Activated CD4-positive, alpha-beta memory T cell treated with anti-CD3 and anti-CD28 coated beads for 36 hours (primary cell): ENCODE data around the gene DNASE1L3. TPM values are rescaled to one million over a fixed set of nuclear protein-coding genes. Genes with fewer than 3 reads are reported as not detected.
"Not testable (repeated sequence)": the region's sequence is repeated elsewhere in the genome, so short reads cannot be mapped to it uniquely, and the experiment has no call there.

Experiments used
- CTCF ChIA-PET: fragments of 350-600 bp; sonication (Branson Sonifier 250); formaldehyde crosslinking; loops from one replicate; lab custom pipeline; 2021; ENCODE audit warnings: antibody characterized with exemption, inconsistent platforms; lab: Charles Lee
- POLR2A ChIA-PET: fragments of 350-600 bp; sonication (Branson Sonifier 250); formaldehyde crosslinking; loops from one replicate; lab custom pipeline; 2021; ENCODE audit warnings: antibody characterized with exemption; lab: Charles Lee
- DNase-seq: peaks from one replicate; pipeline ENCODE4 v3.0.0-alpha.2; 2020
- H3K27ac Mint-ChIP-seq: one replicate; pipeline ENCODE4 v1.8.0; 2021; ENCODE audit warnings: mixed read lengths
- H3K27me3 Mint-ChIP-seq: one replicate; pipeline ENCODE4 v1.8.0; 2021; ENCODE audit warnings: mixed read lengths
- H3K36me3 Mint-ChIP-seq: one replicate; pipeline ENCODE4 v1.8.0; 2021; ENCODE audit warnings: mixed read lengths
- H3K4me1 Mint-ChIP-seq: one replicate; pipeline ENCODE4 v1.8.0; 2021; ENCODE audit warnings: low read depth, mixed read lengths
- H3K4me3 Mint-ChIP-seq: one replicate; pipeline ENCODE4 v1.8.0; 2021; ENCODE audit warnings: mild to moderate bottlenecking, mixed read lengths
- H3K9me3 Mint-ChIP-seq: one replicate; pipeline ENCODE4 v1.8.0; 2021; ENCODE audit warnings: mixed read lengths
- intact Hi-C: fragments of 100-400 bp; cut with micrococcal nuclease; formaldehyde crosslinking; loops from one replicate; pipeline ENCODE4 v1.15.1; 2023
- total RNA-seq, 2 experiments: library from RNA; stranded (reverse); gene quantifications; one replicate each; pipeline ENCODE4 v1.2.3, GENCODE V29; 2021

The DNASE1L3 gene
- total RNA-seq, 2 experiments from 2014 or later = not detected

DNA sequence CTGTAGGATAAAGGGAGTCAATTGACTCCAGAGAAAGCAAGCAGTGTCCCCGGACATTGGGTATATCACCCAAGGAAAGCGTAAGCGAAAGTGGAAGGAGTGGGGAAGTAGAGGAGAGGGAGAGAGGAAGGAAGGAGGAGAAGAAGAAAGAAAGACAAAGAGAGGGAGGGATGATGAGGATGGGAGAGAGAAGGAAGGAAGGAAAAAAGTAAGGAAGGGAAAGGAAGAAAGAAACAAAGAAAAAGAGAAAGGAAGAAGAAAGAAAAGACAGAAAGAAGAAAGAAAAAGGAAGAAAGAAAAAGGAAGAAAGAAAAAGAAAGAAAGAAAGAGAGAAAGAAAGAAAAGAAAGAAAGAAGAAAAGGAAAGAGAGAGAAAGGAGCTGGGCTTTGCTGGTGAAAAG is 839 bp downstream of the DNASE1L3 start:
- CTCF ChIA-PET = interaction anchor here (1.3 kb wide), 1 partner anchor 32 kb away, joined by 5 read pairs; no protein-coding TSS in a partner anchor
- H3K9me3 Mint-ChIP-seq = no peaks in the 10 kb centered on the region
- intact Hi-C loops = no loop called here
- peaks cover 13% of the 10 kb centered on the region for H3K27me3 Mint-ChIP-seq
- no peak for DNase-seq
- no peak overlapping the region for H3K27ac Mint-ChIP-seq
- POLR2A ChIA-PET = no interaction called here
- H3K36me3 Mint-ChIP-seq = no peaks in the 10 kb centered on the region
- H3K4me3 Mint-ChIP-seq = no peak overlapping the region
- peaks cover 24% of the 10 kb centered on the region for H3K4me1 Mint-ChIP-seq

DNA sequence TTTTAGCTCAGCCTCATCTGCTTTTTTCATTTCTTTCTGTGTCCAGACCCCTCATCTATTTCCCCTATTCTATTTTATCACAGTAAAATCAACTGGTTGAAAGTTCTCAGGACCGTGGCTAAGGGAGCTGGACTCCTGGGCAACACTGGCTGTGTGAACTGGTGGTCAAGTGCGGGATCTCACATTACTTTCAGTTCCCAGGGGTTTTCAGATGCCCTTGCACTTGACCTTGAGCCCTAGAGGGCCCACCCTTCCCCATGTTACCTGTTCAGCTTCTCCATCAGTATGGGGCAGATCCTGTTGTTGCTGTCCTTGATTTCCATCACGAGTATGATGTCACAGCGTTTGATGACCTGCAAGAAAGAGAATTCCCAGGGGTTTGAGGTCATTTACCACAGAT is 2.8 kb downstream of the DNASE1L3 start:
- POLR2A ChIA-PET = no interaction called here
- CTCF ChIA-PET = interaction anchor here (1.2 to 6.5 kb wide), 3 partner anchors 9 to 30 kb away, joined by 4 to 40 read pairs (median 9); no protein-coding TSS in a partner anchor
- intact Hi-C loops = no loop called here
- no peak overlapping the region for H3K27ac Mint-ChIP-seq
- no peaks in the 10 kb centered on the region for H3K9me3 Mint-ChIP-seq
- H3K27me3 Mint-ChIP-seq = peaks cover 16% of the 10 kb centered on the region
- peaks cover 13% of the 10 kb centered on the region for H3K4me1 Mint-ChIP-seq
- no peaks in the 10 kb centered on the region for H3K36me3 Mint-ChIP-seq
- DNase-seq = no peak
- H3K4me3 Mint-ChIP-seq = no peak overlapping the region

- DNase-seq = peak; percentile 63
- Mint-ChIP-seq H3K27ac (no peak overlapping the region), H3K36me3 (no peaks in the 10 kb centered on the region), H3K27me3 (peaks cover 18% of the 10 kb centered on the region), H3K4me3 (no peak overlapping the region), H3K9me3 (no peaks in the 10 kb centered on the region), H3K4me1 (peaks cover 13% of the 10 kb centered on the region)
- POLR2A ChIA-PET = interaction anchor here (1.5 kb wide), 1 partner anchor 101 kb away, joined by 3 read pairs; no protein-coding TSS in a partner anchor
- intact Hi-C loops = loop anchor here (1.0 kb wide), 1 partner anchor 8 kb away; no protein-coding TSS in a partner anchor
- CTCF ChIA-PET = interaction anchor here (0.8 to 6.5 kb wide), 4 partner anchors 10 to 29 kb away, joined by 3 to 40 read pairs (median 6); no protein-coding TSS in a partner anchor
Measured at GRCh38 chr3:58206406-58207011, 4.3 kb downstream of the DNASE1L3 start.

- intact Hi-C loops = loop anchor here (1.0 kb wide), 1 partner anchor 8 kb away; no protein-coding TSS in a partner anchor
- Mint-ChIP-seq H3K4me3 (no peak overlapping the region), H3K36me3 (no peaks in the 10 kb centered on the region), H3K9me3 (no peaks in the 10 kb centered on the region), H3K27ac (no peak overlapping the region), H3K27me3 (peaks cover 18% of the 10 kb centered on the region), H3K4me1 (peaks cover 13% of the 10 kb centered on the region)
- ChIA-PET CTCF (interaction anchor here (3.2 to 6.5 kb wide), 2 partner anchors 17 to 28 kb away, joined by 9 to 40 read pairs; no protein-coding TSS in a partner anchor), POLR2A (interaction anchor here (1.5 kb wide), 1 partner anchor 101 kb away, joined by 3 read pairs; no protein-coding TSS in a partner anchor)
- no peak for DNase-seq
Measured at GRCh38 chr3:58205981-58206380, 4.8 kb downstream of the DNASE1L3 start.

DNA sequence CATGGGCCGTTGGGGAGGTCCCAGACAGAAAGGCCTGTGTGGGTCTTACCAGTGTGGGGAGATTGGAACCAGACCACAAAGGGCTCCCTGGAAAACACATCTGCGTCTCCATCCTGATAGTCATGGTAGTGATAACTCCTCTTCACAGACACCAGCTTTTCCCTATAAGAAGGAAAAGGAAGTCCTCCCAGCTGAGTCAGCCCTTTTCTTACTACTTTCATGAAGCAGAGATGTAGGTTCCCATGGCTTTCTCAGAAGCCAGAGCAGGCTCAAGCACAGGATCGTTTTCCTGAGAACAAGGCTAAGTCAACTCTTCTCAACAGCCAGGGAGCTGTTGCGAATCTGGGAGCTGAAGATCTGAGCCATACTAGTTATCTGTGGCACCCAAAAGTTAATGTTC is 6.1 kb downstream of the DNASE1L3 start:
- Mint-ChIP-seq H3K36me3 (no peaks in the 10 kb centered on the region), H3K27me3 (peaks cover 15% of the 10 kb centered on the region), H3K27ac (no peak overlapping the region), H3K4me3 (no peak overlapping the region), H3K4me1 (peaks cover 13% of the 10 kb centered on the region), H3K9me3 (no peaks in the 10 kb centered on the region)
- DNase-seq = no peak
- POLR2A ChIA-PET = no interaction called here
- CTCF ChIA-PET = interaction anchor here (1.0 to 6.5 kb wide), 3 partner anchors 12 to 102 kb away, joined by 3 to 40 read pairs (median 7); partner anchors contain the start of genes HTD2 and RPP14
- intact Hi-C loops = no loop called here

DNA sequence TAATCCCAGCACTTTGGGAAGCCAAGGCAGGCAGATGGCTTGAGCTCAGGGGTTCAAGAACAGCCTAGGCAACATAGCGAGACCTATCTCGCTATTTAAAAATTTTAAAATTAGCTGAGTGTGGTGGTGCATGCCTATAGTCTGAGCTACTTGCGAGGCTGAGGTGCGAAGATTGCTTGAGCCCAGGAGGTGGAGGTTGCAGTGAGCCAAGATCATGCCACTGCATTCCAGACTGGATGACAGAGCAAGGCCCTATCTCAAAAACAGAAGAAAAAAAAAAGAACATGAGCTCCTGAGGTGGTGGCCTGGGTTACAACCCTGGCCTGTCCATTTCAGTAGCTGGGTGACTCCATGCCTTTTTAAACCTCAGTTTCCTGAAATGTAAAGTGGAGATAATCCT is 7.2 kb downstream of the DNASE1L3 start:
- ChIA-PET POLR2A (no interaction called here), CTCF (interaction anchor here (0.6 to 6.5 kb wide), 4 partner anchors 13 to 290 kb away, joined by 3 to 40 read pairs (median 6); partner anchors contain the start of genes HTD2 and RPP14)
- Mint-ChIP-seq H3K36me3 (no peaks in the 10 kb centered on the region), H3K4me3 (no peak overlapping the region), H3K27ac (no peak overlapping the region), H3K4me1 (peaks cover 13% of the 10 kb centered on the region), H3K27me3 (peaks cover 12% of the 10 kb centered on the region), H3K9me3 (no peaks in the 10 kb centered on the region)
- intact Hi-C loops = no loop called here
- no peak for DNase-seq

DNA sequence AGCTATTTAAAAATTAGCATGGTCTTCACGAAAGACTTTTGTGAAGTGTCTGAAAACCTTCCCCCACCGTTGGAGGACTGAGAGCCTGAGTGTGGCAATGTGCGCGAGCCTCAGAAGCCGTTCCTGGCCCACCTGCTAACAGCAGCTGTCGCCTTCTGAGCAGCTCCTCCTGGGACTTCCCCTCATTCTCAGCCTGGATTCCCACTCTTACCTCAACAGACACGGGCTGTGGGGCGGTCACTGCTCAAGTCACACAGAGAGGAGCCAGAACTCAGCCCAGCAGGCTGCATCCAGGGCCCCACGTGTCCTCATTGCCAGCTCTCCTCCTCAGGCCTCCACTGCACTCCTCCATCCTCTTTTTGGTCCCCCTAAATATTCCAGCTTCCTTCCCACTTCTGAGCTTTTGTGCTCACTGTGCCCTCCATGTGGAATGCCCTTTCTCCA is 7.8 kb downstream of the DNASE1L3 start:
- intact Hi-C loops = no loop called here
- ChIA-PET POLR2A (interaction anchor here (0.6 kb wide), 1 partner anchor 50 kb away, joined by 3 read pairs; no protein-coding TSS in a partner anchor), CTCF (interaction anchor here (0.6 to 6.5 kb wide), 4 partner anchors 14 to 103 kb away, joined by 3 to 40 read pairs (median 6); partner anchors contain the start of genes HTD2 and RPP14)
- no peak for DNase-seq
- no peak overlapping the region for H3K27ac Mint-ChIP-seq
- no peak overlapping the region for H3K4me3 Mint-ChIP-seq
- no peaks in the 10 kb centered on the region for H3K36me3 Mint-ChIP-seq
- H3K4me1 Mint-ChIP-seq = peaks cover 13% of the 10 kb centered on the region
- peaks cover 10% of the 10 kb centered on the region for H3K27me3 Mint-ChIP-seq
- H3K9me3 Mint-ChIP-seq = no peaks in the 10 kb centered on the region

DNA sequence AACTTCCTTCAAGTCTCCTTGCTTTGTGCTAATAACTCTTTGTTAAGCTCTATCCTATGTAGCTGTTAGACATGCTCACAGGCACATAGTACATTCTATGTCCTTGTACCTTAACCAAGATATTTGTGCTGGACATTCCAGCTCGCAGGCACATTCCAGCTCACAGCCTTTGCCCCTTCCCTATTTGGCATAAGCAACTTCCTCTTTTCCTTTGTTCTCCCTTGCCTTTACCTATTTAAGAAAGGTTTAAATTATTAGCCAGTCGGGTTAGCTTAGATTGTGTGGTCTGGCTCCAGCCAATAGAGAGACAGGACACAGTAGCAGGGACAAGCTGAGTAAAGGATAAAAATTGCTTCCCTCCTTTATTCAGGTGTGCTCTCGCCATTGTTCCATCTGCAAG is 9.3 kb downstream of the DNASE1L3 start:
- intact Hi-C loops, H3K4me3 Mint-ChIP-seq, H3K27me3 Mint-ChIP-seq, H3K9me3 Mint-ChIP-seq, DNase-seq, H3K36me3 Mint-ChIP-seq, H3K27ac Mint-ChIP-seq, H3K4me1 Mint-ChIP-seq, POLR2A ChIA-PET: not testable (repeated sequence)
- CTCF ChIA-PET = interaction anchor here (1.6 kb wide), 1 partner anchor 24 kb away, joined by 3 read pairs; no protein-coding TSS in a partner anchor

GRCh38 chr3:58200846-58201355 is 9.9 kb downstream of the DNASE1L3 start:
- no peaks in the 10 kb centered on the region for H3K9me3 Mint-ChIP-seq
- ChIA-PET POLR2A (no interaction called here), CTCF (interaction anchor here (1.0 to 1.2 kb wide), 2 partner anchors 13 to 16 kb away, joined by 4 to 5 read pairs; no protein-coding TSS in a partner anchor)
- peaks cover 4% of the 10 kb centered on the region for H3K4me1 Mint-ChIP-seq
- no peak for DNase-seq
- intact Hi-C loops = no loop called here
- H3K4me3 Mint-ChIP-seq = no peak overlapping the region
- no peaks in the 10 kb centered on the region for H3K36me3 Mint-ChIP-seq
- no peak overlapping the region for H3K27ac Mint-ChIP-seq
- peaks cover 8% of the 10 kb centered on the region for H3K27me3 Mint-ChIP-seq

DNA sequence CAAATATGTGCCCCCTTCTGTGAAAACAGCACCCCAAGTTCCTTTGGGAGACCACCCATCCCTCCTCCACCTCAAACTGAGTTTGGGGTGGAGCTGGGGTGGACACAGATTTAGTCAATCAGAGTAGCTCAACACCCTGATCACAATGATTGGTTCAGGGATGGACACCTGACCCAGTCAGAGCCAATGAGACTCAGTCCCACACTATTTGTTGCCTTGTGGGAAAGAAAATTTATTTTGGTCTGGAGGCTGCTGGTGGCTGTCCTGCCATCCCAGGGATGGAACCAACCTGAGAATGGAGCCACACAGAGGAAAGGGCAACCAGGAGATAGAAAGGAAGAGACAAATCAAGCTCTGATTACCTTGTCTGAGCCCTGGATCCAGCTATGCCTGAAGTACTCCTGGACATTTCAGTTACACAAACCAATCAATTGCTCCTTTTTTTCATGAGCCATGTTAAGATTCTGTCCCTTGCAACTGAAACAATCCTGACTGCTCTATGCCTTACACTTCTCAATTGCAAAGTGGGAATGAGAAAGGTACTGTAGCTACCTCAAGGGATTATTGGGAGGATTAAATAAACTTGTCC is 10.6 kb downstream of the DNASE1L3 start:
- DNase-seq = no peak
- Mint-ChIP-seq H3K27ac (no peak overlapping the region), H3K27me3 (peaks cover 8% of the 10 kb centered on the region), H3K4me3 (no peak overlapping the region), H3K36me3 (no peaks in the 10 kb centered on the region), H3K4me1 (no peaks in the 10 kb centered on the region), H3K9me3 (no peaks in the 10 kb centered on the region)
- intact Hi-C loops = no loop called here
- CTCF ChIA-PET = interaction anchor here (1.0 to 1.2 kb wide), 2 partner anchors 12 to 17 kb away, joined by 4 to 5 read pairs; no protein-coding TSS in a partner anchor
- POLR2A ChIA-PET = no interaction called here

DNA sequence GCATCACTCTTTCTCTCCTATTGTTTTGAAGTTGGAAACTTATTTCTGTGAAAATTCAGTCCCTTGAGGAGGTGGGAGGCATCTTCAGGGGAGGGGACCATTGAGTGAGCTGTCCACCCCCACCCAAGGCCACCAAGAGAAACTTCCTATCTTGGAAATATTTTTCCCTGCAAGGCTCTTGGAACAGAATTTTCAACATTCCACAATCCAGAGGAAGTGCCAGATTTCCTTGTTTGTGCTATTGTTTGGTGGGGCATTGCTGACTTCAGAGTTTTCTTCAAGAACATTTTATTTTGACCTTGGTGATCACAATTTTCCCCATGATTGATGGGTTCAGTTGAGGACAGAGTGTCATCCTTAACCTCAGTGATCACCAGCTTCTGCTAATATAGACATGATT is 12.0 kb downstream of the DNASE1L3 start:
- CTCF ChIA-PET = no interaction called here
- H3K4me1 Mint-ChIP-seq = no peaks in the 10 kb centered on the region
- no peak overlapping the region for H3K27ac Mint-ChIP-seq
- no peaks in the 10 kb centered on the region for H3K36me3 Mint-ChIP-seq
- POLR2A ChIA-PET = no interaction called here
- H3K27me3 Mint-ChIP-seq = peaks cover 8% of the 10 kb centered on the region
- no peaks in the 10 kb centered on the region for H3K9me3 Mint-ChIP-seq
- no peak overlapping the region for H3K4me3 Mint-ChIP-seq
- DNase-seq = no peak
- intact Hi-C loops = no loop called here

DNA sequence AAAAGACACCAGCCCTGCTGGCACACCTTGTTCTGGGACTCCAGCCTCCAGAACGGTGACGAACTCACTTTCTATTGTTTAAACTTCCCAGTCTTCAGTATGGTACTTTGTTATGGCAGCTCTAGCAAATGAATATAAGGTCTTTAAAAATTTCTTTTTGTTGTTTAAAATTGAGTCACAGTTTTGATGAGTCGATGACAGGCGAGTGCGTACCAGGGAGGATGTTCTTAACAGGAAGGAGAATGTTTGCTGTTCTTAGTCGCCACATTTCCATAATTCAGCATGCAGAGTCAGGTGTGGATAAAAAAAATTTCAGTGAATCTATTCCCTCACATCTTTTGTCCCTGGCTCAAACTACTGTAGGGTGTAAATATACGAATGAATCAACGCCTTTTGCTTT is 12.4 kb downstream of the DNASE1L3 start:
- H3K27me3 Mint-ChIP-seq = peaks cover 8% of the 10 kb centered on the region
- H3K4me1 Mint-ChIP-seq = no peaks in the 10 kb centered on the region
- no peak overlapping the region for H3K27ac Mint-ChIP-seq
- no peaks in the 10 kb centered on the region for H3K36me3 Mint-ChIP-seq
- no peak for DNase-seq
- POLR2A ChIA-PET = no interaction called here
- CTCF ChIA-PET = no interaction called here
- intact Hi-C loops = no loop called here
- no peak overlapping the region for H3K4me3 Mint-ChIP-seq
- H3K9me3 Mint-ChIP-seq = no peaks in the 10 kb centered on the region
